Calu3 (cell line): ENCODE data around the gene GPLD1. TPM values are rescaled to one million over a fixed set of nuclear protein-coding genes. Genes with fewer than 3 reads are reported as not detected.

Experiments
- BruUV-seq: library from RNA; stranded (reverse); fragments of 400-500 nt; replicated peaks from 2 replicates; lab custom pipeline; 2021; lab: Mats Ljungman, UMichigan
- CTCF ChIA-PET: fragments of 300-600 bp; sonication (Branson Sonifier 250); formaldehyde crosslinking; loops from one replicate; lab custom pipeline; 2022; ENCODE audit warnings: antibody characterized with exemption; lab: Charles Lee
- DNase-seq: peaks from one replicate; pipeline ENCODE4 v3.0.0; 2022
- H3K27ac Mint-ChIP-seq: one replicate; pipeline ENCODE4 v1.8.0; 2022; ENCODE audit warnings: mixed read lengths; ENCODE audit not compliant: unreplicated experiment
- H3K27me3 Mint-ChIP-seq: one replicate; pipeline ENCODE4 v1.8.0; 2022; ENCODE audit warnings: mixed read lengths; ENCODE audit not compliant: unreplicated experiment
- H3K36me3 Mint-ChIP-seq: one replicate; pipeline ENCODE4 v1.8.0; 2022; ENCODE audit warnings: mild to moderate bottlenecking, moderate library complexity, mixed read lengths; ENCODE audit not compliant: insufficient read depth, unreplicated experiment
- H3K4me1 Mint-ChIP-seq: one replicate; pipeline ENCODE4 v1.8.0; 2022; ENCODE audit warnings: mild to moderate bottlenecking, low read depth, mixed read lengths; ENCODE audit not compliant: unreplicated experiment
- H3K4me3 Mint-ChIP-seq: one replicate; pipeline ENCODE4 v1.8.0; 2022; ENCODE audit warnings: mild to moderate bottlenecking, low read depth, moderate library complexity, mixed read lengths; ENCODE audit not compliant: unreplicated experiment
- H3K9me3 Mint-ChIP-seq: one replicate; pipeline ENCODE4 v1.8.0; 2022; ENCODE audit warnings: low read depth, mixed read lengths; ENCODE audit not compliant: unreplicated experiment
- intact Hi-C: fragments of 100-400 bp; cut with micrococcal nuclease; formaldehyde crosslinking; loops from one replicate; pipeline ENCODE4 v1.10.0; 2022; ENCODE audit not compliant: unreplicated experiment
- total RNA-seq: library from RNA; stranded (reverse); gene quantifications from 2 replicates; pipeline ENCODE4 v1.2.3, GENCODE V29; 2022
- TF ChIP-seq, protein P1 (sequence below): fragments of 200-600 bp; IDR thresholded peaks from one replicate; pipeline ENCODE4 v1.8.0; 2022; ENCODE audit warnings: antibody characterized with exemption; ENCODE audit not compliant: unreplicated experiment

The GPLD1 gene
- total RNA-seq, 1 experiment from 2014 or later: 3.5 TPM

DNA sequence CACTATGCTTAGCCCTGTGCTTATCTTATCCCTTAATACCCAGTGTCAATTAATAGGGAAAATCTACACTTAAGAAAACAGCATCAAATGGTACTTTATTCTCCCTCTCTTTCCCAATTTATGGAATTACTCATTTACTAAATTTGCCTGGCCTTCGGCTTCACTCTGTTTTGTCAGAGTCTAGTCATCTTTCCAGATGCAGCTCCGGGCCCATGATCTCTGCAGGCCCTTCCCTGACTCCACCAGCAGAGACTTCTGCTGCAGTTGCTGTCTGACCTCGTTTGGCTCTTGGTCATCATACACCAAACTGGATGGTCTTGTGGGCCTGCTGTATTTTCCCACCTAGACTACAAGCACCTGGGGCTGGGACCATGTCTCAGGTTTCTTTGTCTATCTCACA lies 59.3 kb downstream of the GPLD1 start:
- peaks cover 9% of the 10 kb centered on the region for H3K4me1 Mint-ChIP-seq
- H3K27ac Mint-ChIP-seq: no peak overlapping the region
- TF ChIP-seq, protein P1, sequence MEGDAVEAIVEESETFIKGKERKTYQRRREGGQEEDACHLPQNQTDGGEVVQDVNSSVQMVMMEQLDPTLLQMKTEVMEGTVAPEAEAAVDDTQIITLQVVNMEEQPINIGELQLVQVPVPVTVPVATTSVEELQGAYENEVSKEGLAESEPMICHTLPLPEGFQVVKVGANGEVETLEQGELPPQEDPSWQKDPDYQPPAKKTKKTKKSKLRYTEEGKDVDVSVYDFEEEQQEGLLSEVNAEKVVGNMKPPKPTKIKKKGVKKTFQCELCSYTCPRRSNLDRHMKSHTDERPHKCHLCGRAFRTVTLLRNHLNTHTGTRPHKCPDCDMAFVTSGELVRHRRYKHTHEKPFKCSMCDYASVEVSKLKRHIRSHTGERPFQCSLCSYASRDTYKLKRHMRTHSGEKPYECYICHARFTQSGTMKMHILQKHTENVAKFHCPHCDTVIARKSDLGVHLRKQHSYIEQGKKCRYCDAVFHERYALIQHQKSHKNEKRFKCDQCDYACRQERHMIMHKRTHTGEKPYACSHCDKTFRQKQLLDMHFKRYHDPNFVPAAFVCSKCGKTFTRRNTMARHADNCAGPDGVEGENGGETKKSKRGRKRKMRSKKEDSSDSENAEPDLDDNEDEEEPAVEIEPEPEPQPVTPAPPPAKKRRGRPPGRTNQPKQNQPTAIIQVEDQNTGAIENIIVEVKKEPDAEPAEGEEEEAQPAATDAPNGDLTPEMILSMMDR: no peak
- CTCF ChIA-PET: interaction anchor here (0.6 to 1.4 kb wide), 2 partner anchors 91 to 93 kb away, joined by 4 to 9 read pairs; no protein-coding TSS in a partner anchor
- intact Hi-C loops: loop anchor here (2.0 to 10.0 kb wide), 4 partner anchors 91 to 587 kb away; partner anchors contain the start of gene GMNN
- no peak for DNase-seq
- no peaks in the 10 kb centered on the region for H3K9me3 Mint-ChIP-seq
- H3K36me3 Mint-ChIP-seq: peaks cover 11% of the 10 kb centered on the region
- TSS peak; percentile 7 for BruUV-seq
- H3K27me3 Mint-ChIP-seq: no peaks in the 10 kb centered on the region
- no peak overlapping the region for H3K4me3 Mint-ChIP-seq

DNA sequence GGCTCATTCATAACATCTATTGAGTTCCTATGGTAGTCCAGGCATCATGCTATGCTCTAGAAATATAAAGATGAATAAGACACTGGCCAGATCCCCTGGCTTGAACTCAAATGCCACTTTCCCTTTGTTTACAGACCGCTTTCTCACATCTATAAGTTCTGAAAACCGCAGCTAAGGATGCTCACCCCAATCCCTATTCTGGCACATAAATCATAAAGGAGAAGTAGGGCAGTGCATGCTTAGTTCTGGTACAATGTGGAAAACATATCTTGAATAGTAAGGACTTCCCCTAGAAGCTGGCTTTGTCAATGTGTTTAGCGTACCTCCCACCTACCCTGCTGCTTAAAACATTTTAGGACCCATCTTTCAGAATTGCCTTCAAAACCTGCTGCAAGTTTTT lies 60.2 kb downstream of the GPLD1 start:
- no peaks in the 10 kb centered on the region for H3K9me3 Mint-ChIP-seq
- no peak overlapping the region for H3K27ac Mint-ChIP-seq
- peaks cover 21% of the 10 kb centered on the region for H3K36me3 Mint-ChIP-seq
- TF ChIP-seq, protein P1: no peak
- CTCF ChIA-PET: no interaction called here
- no peak overlapping the region for H3K4me3 Mint-ChIP-seq
- intact Hi-C loops: no loop called here
- no peak for DNase-seq
- H3K27me3 Mint-ChIP-seq: no peaks in the 10 kb centered on the region
- no TSS peak for BruUV-seq
- peaks cover 9% of the 10 kb centered on the region for H3K4me1 Mint-ChIP-seq

DNA sequence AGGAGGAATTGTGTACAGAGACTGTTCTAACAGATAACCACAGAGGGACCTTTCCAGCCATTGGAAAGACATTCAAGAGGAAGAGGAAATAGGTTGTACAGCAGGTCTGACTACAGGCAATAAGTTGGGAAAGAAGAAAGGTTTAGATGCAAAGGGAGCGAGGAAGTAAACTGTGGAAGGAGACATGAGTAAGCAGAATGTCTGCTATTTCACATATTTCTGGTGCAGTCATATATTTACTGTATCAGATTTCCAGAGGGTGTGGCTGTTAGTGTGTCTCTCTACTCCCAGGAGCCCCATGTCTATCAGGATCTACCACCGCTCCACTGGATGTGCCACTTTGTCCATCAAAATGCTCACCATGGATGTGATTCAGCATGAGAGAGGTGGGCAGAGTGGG lies 60.8 kb downstream of the GPLD1 start:
- intact Hi-C loops: no loop called here
- no peaks in the 10 kb centered on the region for H3K27me3 Mint-ChIP-seq
- H3K4me3 Mint-ChIP-seq: no peak overlapping the region
- H3K36me3 Mint-ChIP-seq: peaks cover 21% of the 10 kb centered on the region
- TSS peak; percentile 3 for BruUV-seq
- no peaks in the 10 kb centered on the region for H3K9me3 Mint-ChIP-seq
- CTCF ChIA-PET: no interaction called here
- peaks cover 9% of the 10 kb centered on the region for H3K4me1 Mint-ChIP-seq
- DNase-seq: no peak
- H3K27ac Mint-ChIP-seq: no peak overlapping the region
- TF ChIP-seq, protein P1: no peak

DNA sequence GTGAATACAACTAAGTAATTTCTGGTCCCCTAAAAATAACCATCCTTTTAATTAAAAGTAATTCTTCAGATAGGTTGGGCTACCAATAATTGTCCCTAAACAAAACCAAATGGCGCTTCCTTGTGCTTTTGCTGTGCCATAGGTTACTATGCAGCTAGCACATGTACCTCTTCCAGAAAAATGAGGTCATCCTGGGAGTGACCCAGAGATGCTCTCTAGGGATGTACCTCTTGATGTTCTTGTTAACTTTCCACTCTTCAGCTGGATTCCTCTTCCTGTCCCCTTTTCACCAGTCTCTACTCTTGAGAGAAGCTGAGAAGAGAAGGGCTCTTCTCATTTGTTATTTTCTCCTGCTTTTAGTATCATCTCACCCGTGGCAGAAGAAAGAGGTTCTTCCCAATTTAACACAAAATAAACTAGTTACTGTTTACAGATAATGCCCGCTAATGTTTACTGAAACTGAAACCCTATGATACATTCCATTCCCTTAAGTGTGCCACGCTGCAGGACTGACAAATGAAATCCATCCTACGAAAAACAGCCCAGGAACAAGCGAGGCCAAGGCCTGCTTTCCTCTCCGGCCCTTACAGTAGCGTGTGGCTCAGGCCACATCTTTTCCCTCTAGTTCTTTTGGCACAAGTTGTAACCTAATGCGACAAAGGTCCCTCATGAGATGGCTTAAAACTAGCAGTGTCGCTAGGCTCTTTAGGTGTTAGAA lies 62.5 kb downstream of the GPLD1 start:
- Mint-ChIP-seq H3K9me3 (no peaks in the 10 kb centered on the region), H3K27me3 (no peaks in the 10 kb centered on the region), H3K4me3 (no peak overlapping the region), H3K27ac (no peak overlapping the region), H3K36me3 (peaks cover 32% of the 10 kb centered on the region), H3K4me1 (peaks cover 9% of the 10 kb centered on the region)
- TF ChIP-seq, protein P1: no peak
- intact Hi-C loops: no loop called here
- no peak for DNase-seq
- no TSS peak for BruUV-seq
- CTCF ChIA-PET: no interaction called here
